Measurements from ENCODE around the gene CD177. TPM values are rescaled to one million over a fixed set of nuclear protein-coding genes. Genes with fewer than 3 reads are reported as not detected.
A peak's percentile ranks its signal among the peaks of the same experiment; 100 is the strongest.
"Not testable (repeated sequence)": the region's sequence is repeated elsewhere in the genome, so short reads cannot be mapped to it uniquely, and the experiment has no call there.

Gene CD177
- total RNA-seq, 2 donors from 2014 or later: 3.0 to 6.0 TPM

DNA sequence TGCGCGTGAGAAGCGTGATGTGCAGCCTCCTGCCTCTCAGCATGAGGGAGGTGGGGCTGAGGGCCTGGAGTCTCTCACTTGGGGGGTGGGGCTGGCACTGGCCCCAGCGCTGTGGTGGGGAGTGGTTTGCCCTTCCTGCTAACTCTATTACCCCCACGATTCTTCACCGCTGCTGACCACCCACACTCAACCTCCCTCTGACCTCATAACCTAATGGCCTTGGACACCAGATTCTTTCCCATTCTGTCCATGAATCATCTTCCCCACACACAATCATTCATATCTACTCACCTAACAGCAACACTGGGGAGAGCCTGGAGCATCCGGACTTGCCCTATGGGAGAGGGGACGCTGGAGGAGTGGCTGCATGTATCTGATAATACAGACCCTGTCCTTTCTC lies 8.7 kb downstream of the CD177 start:
- no peak overlapping the region for H3K27ac ChIP-seq (ENCODE audit: low read depth, low read length)
- 87 to 100% methylated on average over 4 to 7 of the region's 8 CpGs for WGBS, 2 experiments (ENCODE audit: insufficient coverage in 1 of 2, insufficient read length in 1 of 2)
- H3K9me3 ChIP-seq (ENCODE audit: control insufficient read depth, low read length): no peaks in the 10 kb centered on the region
- H3K36me3 ChIP-seq (ENCODE audit: control insufficient read depth, insufficient read depth, low read length): no peaks in the 10 kb centered on the region
- peaks cover 22% of the 10 kb centered on the region for H3K9me3 Mint-ChIP-seq
- H3K27me3 Mint-ChIP-seq (ENCODE audit: insufficient read depth): peaks cover 2% of the 10 kb centered on the region
- H3K4me3 Mint-ChIP-seq: no peak overlapping the region
- TF ChIP-seq, protein P1, sequence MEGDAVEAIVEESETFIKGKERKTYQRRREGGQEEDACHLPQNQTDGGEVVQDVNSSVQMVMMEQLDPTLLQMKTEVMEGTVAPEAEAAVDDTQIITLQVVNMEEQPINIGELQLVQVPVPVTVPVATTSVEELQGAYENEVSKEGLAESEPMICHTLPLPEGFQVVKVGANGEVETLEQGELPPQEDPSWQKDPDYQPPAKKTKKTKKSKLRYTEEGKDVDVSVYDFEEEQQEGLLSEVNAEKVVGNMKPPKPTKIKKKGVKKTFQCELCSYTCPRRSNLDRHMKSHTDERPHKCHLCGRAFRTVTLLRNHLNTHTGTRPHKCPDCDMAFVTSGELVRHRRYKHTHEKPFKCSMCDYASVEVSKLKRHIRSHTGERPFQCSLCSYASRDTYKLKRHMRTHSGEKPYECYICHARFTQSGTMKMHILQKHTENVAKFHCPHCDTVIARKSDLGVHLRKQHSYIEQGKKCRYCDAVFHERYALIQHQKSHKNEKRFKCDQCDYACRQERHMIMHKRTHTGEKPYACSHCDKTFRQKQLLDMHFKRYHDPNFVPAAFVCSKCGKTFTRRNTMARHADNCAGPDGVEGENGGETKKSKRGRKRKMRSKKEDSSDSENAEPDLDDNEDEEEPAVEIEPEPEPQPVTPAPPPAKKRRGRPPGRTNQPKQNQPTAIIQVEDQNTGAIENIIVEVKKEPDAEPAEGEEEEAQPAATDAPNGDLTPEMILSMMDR (conservative IDR thresholded peaks at IDR 0.05): no peak
- H3K9ac ChIP-seq (ENCODE audit: extremely low read depth, low read length, poor library complexity, severe bottlenecking): no peak overlapping the region
- DNase-seq: no peak
- no peaks in the 10 kb centered on the region for H3K4me1 ChIP-seq (ENCODE audit: control insufficient read depth, insufficient read depth, low read length)
- no peaks in the 10 kb centered on the region for H3K4me1 Mint-ChIP-seq
- H3K4me3 ChIP-seq (ENCODE audit: low read length): no peak overlapping the region
- no peaks in the 10 kb centered on the region for H3K27me3 ChIP-seq (ENCODE audit: control insufficient read depth, insufficient read depth, low read length, poor library complexity, severe bottlenecking)
- H3K27ac Mint-ChIP-seq: no peak overlapping the region
- no peaks in the 10 kb centered on the region for H3K36me3 Mint-ChIP-seq (ENCODE audit: low read depth)

- no peak overlapping the region for H3K27ac ChIP-seq (ENCODE audit: low read depth, low read length)
- TF ChIP-seq, protein P1 (conservative IDR thresholded peaks at IDR 0.05): no peak
- H3K9ac ChIP-seq (ENCODE audit: extremely low read depth, low read length, poor library complexity, severe bottlenecking): no peak overlapping the region
- WGBS, 2 experiments (ENCODE audit: insufficient coverage in 1 of 2, insufficient read length in 1 of 2): 94 to 97% methylated on average over 10 to 11 of the region's 11 CpGs
- no peaks in the 10 kb centered on the region for H3K36me3 Mint-ChIP-seq (ENCODE audit: low read depth)
- H3K4me1 Mint-ChIP-seq: no peaks in the 10 kb centered on the region
- H3K4me3 ChIP-seq (ENCODE audit: low read length): no peak overlapping the region
- H3K36me3 ChIP-seq (ENCODE audit: control insufficient read depth, insufficient read depth, low read length): no peaks in the 10 kb centered on the region
- H3K9me3 Mint-ChIP-seq: peaks cover 23% of the 10 kb centered on the region
- no peaks in the 10 kb centered on the region for H3K9me3 ChIP-seq (ENCODE audit: control insufficient read depth, low read length)
- H3K27ac Mint-ChIP-seq: no peak overlapping the region
- H3K27me3 ChIP-seq (ENCODE audit: control insufficient read depth, insufficient read depth, low read length, poor library complexity, severe bottlenecking): no peaks in the 10 kb centered on the region
- H3K27me3 Mint-ChIP-seq (ENCODE audit: insufficient read depth): peaks cover 2% of the 10 kb centered on the region
- H3K4me3 Mint-ChIP-seq: no peak overlapping the region
- no peak for DNase-seq
- H3K4me1 ChIP-seq (ENCODE audit: control insufficient read depth, insufficient read depth, low read length): no peaks in the 10 kb centered on the region
Measured at GRCh38 chr19:43362745-43363144, 9.3 kb downstream of the CD177 start.

GRCh38 chr19:43365677-43366076 lies 12.2 kb downstream of the CD177 start:
- DNase-seq; H3K4me3 Mint-ChIP-seq; H3K36me3 ChIP-seq (ENCODE audit: control insufficient read depth, insufficient read depth, low read length); H3K36me3 Mint-ChIP-seq (ENCODE audit: low read depth); H3K9ac ChIP-seq (ENCODE audit: extremely low read depth, low read length, poor library complexity, severe bottlenecking); H3K27ac Mint-ChIP-seq; H3K9me3 ChIP-seq (ENCODE audit: control insufficient read depth, low read length); H3K4me1 ChIP-seq (ENCODE audit: control insufficient read depth, insufficient read depth, low read length); H3K27ac ChIP-seq (ENCODE audit: low read depth, low read length); H3K27me3 ChIP-seq (ENCODE audit: control insufficient read depth, insufficient read depth, low read length, poor library complexity, severe bottlenecking); H3K27me3 Mint-ChIP-seq (ENCODE audit: insufficient read depth); H3K4me3 ChIP-seq (ENCODE audit: low read length); H3K4me1 Mint-ChIP-seq: not testable (repeated sequence)
- H3K9me3 Mint-ChIP-seq: peaks cover 31% of the 10 kb centered on the region
- 89 to 95% methylated on average over 5 of the region's 9 CpGs for WGBS, 2 experiments (ENCODE audit: insufficient coverage in 1 of 2, insufficient read length in 1 of 2)

GRCh38 chr19:43367822-43368221 lies 14.3 kb downstream of the CD177 start:
- Mint-ChIP-seq H3K4me1 (no peaks in the 10 kb centered on the region), H3K9me3 (peaks cover 35% of the 10 kb centered on the region), H3K36me3 (ENCODE audit: low read depth) (no peaks in the 10 kb centered on the region), H3K27me3 (ENCODE audit: insufficient read depth) (peaks cover 4% of the 10 kb centered on the region), H3K4me3 (no peak overlapping the region), H3K27ac (no peak overlapping the region)
- H3K4me1 ChIP-seq (ENCODE audit: control insufficient read depth, insufficient read depth, low read length): no peaks in the 10 kb centered on the region
- WGBS, 2 experiments (ENCODE audit: insufficient coverage in 1 of 2, insufficient read length in 1 of 2): 80 to 88% methylated on average over 2 of the region's 2 CpGs
- no peak for DNase-seq
- no peak overlapping the region for H3K4me3 ChIP-seq (ENCODE audit: low read length)
- no peak overlapping the region for H3K27ac ChIP-seq (ENCODE audit: low read depth, low read length)
- H3K36me3 ChIP-seq (ENCODE audit: control insufficient read depth, insufficient read depth, low read length): no peaks in the 10 kb centered on the region
- H3K27me3 ChIP-seq (ENCODE audit: control insufficient read depth, insufficient read depth, low read length, poor library complexity, severe bottlenecking): no peaks in the 10 kb centered on the region
- no peaks in the 10 kb centered on the region for H3K9me3 ChIP-seq (ENCODE audit: control insufficient read depth, low read length)
- H3K9ac ChIP-seq (ENCODE audit: extremely low read depth, low read length, poor library complexity, severe bottlenecking): no peak overlapping the region
- TF ChIP-seq, protein P1 (conservative IDR thresholded peaks at IDR 0.05): no peak

DNA sequence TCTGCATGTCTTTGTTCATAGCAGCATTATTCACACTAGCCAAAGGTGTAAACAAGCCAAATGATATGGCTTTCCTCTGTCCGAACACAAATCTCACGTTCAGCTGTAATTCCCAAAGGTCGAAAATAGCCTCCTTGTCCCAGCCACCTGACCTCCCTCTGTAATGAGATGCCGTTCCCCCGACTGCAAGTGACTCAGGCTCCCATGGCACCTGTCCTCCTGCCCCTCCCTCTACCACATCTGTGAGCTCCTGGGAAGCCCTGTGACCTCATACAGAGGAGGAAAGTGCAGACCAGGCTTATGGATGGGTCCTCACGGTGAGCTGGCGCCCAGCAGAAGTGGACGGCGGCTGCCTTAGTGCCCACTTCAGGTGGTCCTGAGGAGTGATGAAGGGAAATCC lies 15.4 kb downstream of the CD177 start:
- DNase-seq: peak; percentile 51
- H3K9me3 Mint-ChIP-seq: peaks cover 32% of the 10 kb centered on the region
- H3K4me3 Mint-ChIP-seq; H3K27me3 ChIP-seq (ENCODE audit: control insufficient read depth, insufficient read depth, low read length, poor library complexity, severe bottlenecking); H3K4me1 ChIP-seq (ENCODE audit: control insufficient read depth, insufficient read depth, low read length); H3K36me3 ChIP-seq (ENCODE audit: control insufficient read depth, insufficient read depth, low read length); H3K27me3 Mint-ChIP-seq (ENCODE audit: insufficient read depth); H3K4me1 Mint-ChIP-seq; H3K9ac ChIP-seq (ENCODE audit: extremely low read depth, low read length, poor library complexity, severe bottlenecking); H3K27ac ChIP-seq (ENCODE audit: low read depth, low read length); H3K9me3 ChIP-seq (ENCODE audit: control insufficient read depth, low read length); H3K36me3 Mint-ChIP-seq (ENCODE audit: low read depth); H3K27ac Mint-ChIP-seq; H3K4me3 ChIP-seq (ENCODE audit: low read length): not testable (repeated sequence)
- 78 to 94% methylated on average over 4 to 5 of the region's 9 CpGs for WGBS, 2 experiments (ENCODE audit: insufficient coverage in 1 of 2, insufficient read length in 1 of 2)
